SKM-1 treated with dmso at 0.1 percent for 144 hours (cell line): ENCODE data around the gene HOXC13.

Experiments
- DNase-seq: peaks from one replicate; lab custom pipeline; 2025; ENCODE audit not compliant: unreplicated experiment; lab: John Stamatoyannopoulos, UW

Gene HOXC13

GRCh38 chr12:53992377-53992889 is 53.8 kb downstream of the HOXC13 start:
- DNase-seq = no peak

GRCh38 chr12:53993162-53994008 is 54.8 kb downstream of the HOXC13 start:
- no peak for DNase-seq

GRCh38 chr12:53994009-53994263 is 55.3 kb downstream of the HOXC13 start:
- no peak for DNase-seq

- no peak for DNase-seq
These were observed 55.8 kb downstream of the HOXC13 start for GRCh38 chr12:53994264-53995001.

GRCh38 chr12:53995002-53995377 is 56.4 kb downstream of the HOXC13 start:
- DNase-seq = no peak

- no peak for DNase-seq
These were observed 57.0 kb downstream of the HOXC13 start for GRCh38 chr12:53995378-53996239.
